ENCODE data around the gene CPAMD8.

The CPAMD8 gene

GRCh38 chr19:16868423-16869130 is 158.0 kb downstream of the CPAMD8 start:
- no peak for DNase-seq

- DNase-seq: no peak
Measured at GRCh38 chr19:16867211-16867610, 159.4 kb downstream of the CPAMD8 start.

- DNase-seq: no peak
Measured at GRCh38 chr19:16862826-16863415, 163.7 kb downstream of the CPAMD8 start.

- DNase-seq: no peak
Measured at GRCh38 chr19:16861834-16862233, 164.8 kb downstream of the CPAMD8 start.

- no peak for DNase-seq
Measured at GRCh38 chr19:16861011-16861410, 165.6 kb downstream of the CPAMD8 start.

GRCh38 chr19:16860118-16860517 is 166.5 kb downstream of the CPAMD8 start:
- DNase-seq: no peak

- DNase-seq: no peak
Measured at GRCh38 chr19:16859626-16860025, 167.0 kb downstream of the CPAMD8 start.

GRCh38 chr19:16856091-16856490 is 170.5 kb downstream of the CPAMD8 start:
- DNase-seq: no peak

- DNase-seq: no peak
Measured at GRCh38 chr19:16853066-16853465, 173.5 kb downstream of the CPAMD8 start.

- DNase-seq: no peak
Measured at GRCh38 chr19:16851031-16851712, 175.4 kb downstream of the CPAMD8 start.

- DNase-seq: no peak
Measured at GRCh38 chr19:16850133-16850532, 176.5 kb downstream of the CPAMD8 start.

- DNase-seq: no peak
Measured at GRCh38 chr19:16849168-16849567, 177.4 kb downstream of the CPAMD8 start.

GRCh38 chr19:16847430-16847829 is 179.2 kb downstream of the CPAMD8 start:
- DNase-seq: no peak

- DNase-seq: no peak
Measured at GRCh38 chr19:16846901-16847300, 179.7 kb downstream of the CPAMD8 start.

All from NCI-H2227 treated with DMSO at 0.1 percent for 48 hours (cell line).